ENCODE measurements around the gene GEMIN5. TPM values are rescaled to one million over a fixed set of nuclear protein-coding genes. Genes with fewer than 3 reads are reported as not detected.

The GEMIN5 gene
- total RNA-seq, 1 donor from 2014 or later = 14.9 TPM

- no peak for ATAC-seq
- intact Hi-C loops (cut with micrococcal nuclease) = no loop called here
Measured at GRCh38 chr5:154896562-154897165, 41.3 kb downstream of the GEMIN5 start.

GRCh38 chr5:154895606-154896561 is 42.1 kb downstream of the GEMIN5 start:
- DNase-seq (no peak), ATAC-seq (no peak)
- intact Hi-C loops (cut with micrococcal nuclease) = no loop called here

More at GRCh38 chr5:154896562-154897165, 41.3 kb downstream of the GEMIN5 start:
- DNase-seq = no peak

- no peak for DNase-seq
- intact Hi-C loops (cut with micrococcal nuclease) = no loop called here
- no peak for ATAC-seq
Measured at GRCh38 chr5:154893381-154893780, 44.6 kb downstream of the GEMIN5 start.

- DNase-seq (no peak), ATAC-seq (peak; percentile 43)
- intact Hi-C loops (cut with micrococcal nuclease) = no loop called here
Measured at GRCh38 chr5:154892369-154892771, 45.6 kb downstream of the GEMIN5 start.

GRCh38 chr5:154885439-154885838 is 52.6 kb downstream of the GEMIN5 start:
- DNase-seq (no peak), ATAC-seq (no peak)
- intact Hi-C loops (cut with micrococcal nuclease) = no loop called here

GRCh38 chr5:154884424-154884823 is 53.6 kb downstream of the GEMIN5 start:
- intact Hi-C loops (cut with micrococcal nuclease) = no loop called here
- DNase-seq (no peak), ATAC-seq (no peak)

GRCh38 chr5:154881986-154882385 is 56.0 kb downstream of the GEMIN5 start:
- intact Hi-C loops (cut with micrococcal nuclease) = no loop called here
- no peak for DNase-seq
- ATAC-seq = peak; percentile 51

GRCh38 chr5:154878642-154879335 is 59.2 kb downstream of the GEMIN5 start:
- no peak for DNase-seq
- ATAC-seq = no peak
- intact Hi-C loops (cut with micrococcal nuclease) = no loop called here

GRCh38 chr5:154873791-154874331 is 64.2 kb downstream of the GEMIN5 start:
- DNase-seq (no peak), ATAC-seq (no peak)
- intact Hi-C loops (cut with micrococcal nuclease) = no loop called here

- DNase-seq = no peak
- no peak for ATAC-seq
- intact Hi-C loops (cut with micrococcal nuclease) = no loop called here
Measured at GRCh38 chr5:154871734-154872133, 66.3 kb downstream of the GEMIN5 start.

- peak; percentile 48 for ATAC-seq
- no peak for DNase-seq
- intact Hi-C loops (cut with micrococcal nuclease) = no loop called here
Measured at GRCh38 chr5:154868702-154869101, 69.3 kb downstream of the GEMIN5 start.

- intact Hi-C loops (cut with micrococcal nuclease) = no loop called here
- ATAC-seq (no peak), DNase-seq (no peak)
Measured at GRCh38 chr5:154866841-154867240, 71.2 kb downstream of the GEMIN5 start.

GRCh38 chr5:154865466-154866184 is 72.4 kb downstream of the GEMIN5 start:
- no peak for ATAC-seq
- intact Hi-C loops (cut with micrococcal nuclease) = no loop called here
- DNase-seq = no peak

GRCh38 chr5:154863291-154864080 is 74.5 kb downstream of the GEMIN5 start:
- DNase-seq (no peak), ATAC-seq (no peak)
- intact Hi-C loops (cut with micrococcal nuclease) = no loop called here

- intact Hi-C loops (cut with micrococcal nuclease) = no loop called here
- DNase-seq (no peak), ATAC-seq (no peak)
Measured at GRCh38 chr5:154862766-154863165, 75.2 kb downstream of the GEMIN5 start.

- no peak for DNase-seq
- ATAC-seq = no peak
- intact Hi-C loops (cut with micrococcal nuclease) = no loop called here
Measured at GRCh38 chr5:154861946-154862345, 76.1 kb downstream of the GEMIN5 start.

GRCh38 chr5:154860765-154861164 is 77.2 kb downstream of the GEMIN5 start:
- DNase-seq (no peak), ATAC-seq (no peak)
- intact Hi-C loops (cut with micrococcal nuclease) = no loop called here

GRCh38 chr5:154860123-154860522 is 77.9 kb downstream of the GEMIN5 start:
- intact Hi-C loops (cut with micrococcal nuclease) = no loop called here
- no peak for ATAC-seq
- DNase-seq = no peak

All from left ventricle myocardium superior (tissue), 1 donor.